Central memory CD4-positive, alpha-beta T cell (primary cell): Measurements from ENCODE around the gene FANCI.

Experiments
- DNase-seq: peaks from one replicate; pipeline ENCODE4 v3.0.0; 2022

The FANCI gene

GRCh38 chr15:89363770-89364169 is 120.0 kb downstream of the FANCI start:
- no peak for DNase-seq

- no peak for DNase-seq
Observed at GRCh38 chr15:89364341-89364740, 120.6 kb downstream of the FANCI start.

GRCh38 chr15:89364741-89365450 is 121.1 kb downstream of the FANCI start:
- no peak for DNase-seq

- DNase-seq, result no peak
Observed at GRCh38 chr15:89365462-89366065, 121.8 kb downstream of the FANCI start.
